Ovary (tissue), 9 donors: ENCODE data around the gene GPR150. TPM values are rescaled to one million over a fixed set of nuclear protein-coding genes. Genes with fewer than 3 reads are reported as not detected.

Experiments used
- DNase-seq, 5 donors: peaks; one replicate each; pipeline ENCODE4 v3.0.0-alpha.2; 2019 to 2020
- H3K27ac ChIP-seq, 2 donors: fragments of 200-600 bp; one replicate each; pipeline versions ENCODE4 v1.5.1 to v1.8.0; 2019 to 2022
- H3K27me3 ChIP-seq: fragments of 200-600 bp; one replicate; pipeline ENCODE4 v1.8.0; 2022
- H3K36me3 ChIP-seq: fragments of 200-600 bp; sonication (generic); one replicate; pipeline ENCODE4 v1.5.1; 2019
- H3K4me1 ChIP-seq: one replicate; pipeline ENCODE4 v1.8.1; 2013; ENCODE audit warnings: mild to moderate bottlenecking, moderate library complexity; ENCODE audit not compliant: insufficient read depth
- H3K4me3 ChIP-seq: fragments of 200-600 bp; sonication (generic); one replicate; pipeline ENCODE4 v1.5.1; 2017
- H3K9me3 ChIP-seq, 2 donors: fragments of 200-600 bp in 1 of 2; sonication (generic) in 1 of 2; one replicate each; pipeline versions ENCODE4 v1.5.1 to v1.8.1; 2013 to 2019; ENCODE audit warnings: mild to moderate bottlenecking in 1 of 2, moderate library complexity in 1 of 2
- EP300 ChIP-seq: sonication (generic); formaldehyde crosslinking; IDR thresholded peaks from one replicate; pipeline ENCODE4 v1.6.1; 2017; ENCODE audit warnings: antibody characterized with exemption
- POLR2A ChIP-seq: fragments of 450-650 bp; IDR thresholded peaks from one replicate; pipeline ENCODE4 v1.6.1; 2017; ENCODE audit warnings: antibody characterized with exemption, mild to moderate bottlenecking, moderate library complexity
- WGBS, 3 donors: extraction: QIAGEN DNeasy Blood & Tissue Kit in 1 of 3; methylation state at CpG; one replicate each; pipeline versions ENCODE4 v1.1.5 to v1.1.7; 2013 to 2017; 5-methylcytosine and 5-hydroxymethylcytosine counted together
- intact Hi-C, 4 donors: fragments of 100-400 bp; cut with DNase I; formaldehyde crosslinking; loops; one replicate each; pipeline versions ENCODE4 v1.11.0 to v1.15.1; 2022 to 2023
- polyA plus RNA-seq, 2 donors: library from polyadenylated mRNA; stranded (reverse); fragments of 200-250 nt in 1 of 2; fragments of 350-450 nt in 1 of 2; fragmentation: Illumina TruSeq in 1 of 2; extraction: RNeasy Lipid Tissue Mini Kit (QIAGEN cat#74804) in 1 of 2; gene quantifications; one replicate each; pipeline ENCODE4 v1.2.3, GENCODE V29; 2013 to 2014
- total RNA-seq, 7 donors: library from RNA; depleted of rRNA in 2 of 7; stranded (reverse); fragments of >200 nt in 2 of 7; fragmentation: NEBNext Ultra II Directional in 3 of 7; extraction: Animal tissue kit (Norgen Biotek cat#: 25700) in 3 of 7; gene quantifications; one replicate each; pipeline versions ENCODE4 v1.1.0 to v1.2.4, GENCODE V29; 2016 to 2023
- TF ChIP-seq, protein P1 (sequence below), 3 donors: fragments of 450-650 bp in 2 of 3; fragments of 200-600 bp in 1 of 3; IDR thresholded peaks; one replicate each; pipeline versions ENCODE4 v1.5.1 to v1.8.0; 2016 to 2022; ENCODE audit warnings: antibody characterized with exemption in 3 of 3, mild to moderate bottlenecking in 1 of 3
- donor health status: DM: no; HTN: no; CAD: no; lungs with moderate emphysema.
- donor health status: DM: no; HTN: no; CAD: no.
- donor health status: Bipolar disorder and iron deficiency.
- donor health status: DM: yes; HTN: yes; CAD: no.
- donor health status: DM: no; HTN: no; CAD: no.
- donor health status: DM: yes; HTN: yes; CAD: no.

Gene GPR150
- total and polyA plus RNA-seq, 9 donors, result 0.05 to 0.50 (median 0.10) TPM; not detected in 4

DNA sequence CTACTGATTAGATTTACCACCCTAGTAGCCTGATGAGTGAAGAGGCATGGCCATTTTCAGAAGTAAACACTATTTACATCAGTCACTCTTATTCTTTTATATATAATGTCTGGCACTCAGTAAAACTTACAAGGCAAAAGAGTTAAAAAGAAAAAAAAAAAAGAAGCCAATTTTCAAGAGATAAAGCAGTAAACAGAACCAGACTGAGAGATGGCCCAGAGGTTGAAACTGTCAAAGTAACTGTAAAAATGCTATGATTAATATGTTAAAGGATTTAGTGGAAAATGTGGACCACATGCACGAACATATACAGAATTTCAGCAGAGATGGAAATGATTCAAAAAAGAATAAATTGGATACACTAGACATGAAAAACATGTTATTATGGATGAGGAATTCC lies 6.4 kb upstream of the GPR150 start:
- Histone ChIP-seq H3K27ac (no peak overlapping the region), H3K36me3 (no peaks in the 10 kb centered on the region), H3K27me3 (no peaks in the 10 kb centered on the region), H3K4me3 (no peak overlapping the region), H3K4me1 (no peaks in the 10 kb centered on the region), H3K9me3 (no peaks in the 10 kb centered on the region)
- 91 to 93% (median 92%) methylated on average over 1 of the region's 1 CpG for whole genome bisulfite sequencing, 3 donors
- DNase-seq, result no peak
- TF ChIP-seq EP300 (no peak), POLR2A (no peak)
- TF ChIP-seq, protein P1, sequence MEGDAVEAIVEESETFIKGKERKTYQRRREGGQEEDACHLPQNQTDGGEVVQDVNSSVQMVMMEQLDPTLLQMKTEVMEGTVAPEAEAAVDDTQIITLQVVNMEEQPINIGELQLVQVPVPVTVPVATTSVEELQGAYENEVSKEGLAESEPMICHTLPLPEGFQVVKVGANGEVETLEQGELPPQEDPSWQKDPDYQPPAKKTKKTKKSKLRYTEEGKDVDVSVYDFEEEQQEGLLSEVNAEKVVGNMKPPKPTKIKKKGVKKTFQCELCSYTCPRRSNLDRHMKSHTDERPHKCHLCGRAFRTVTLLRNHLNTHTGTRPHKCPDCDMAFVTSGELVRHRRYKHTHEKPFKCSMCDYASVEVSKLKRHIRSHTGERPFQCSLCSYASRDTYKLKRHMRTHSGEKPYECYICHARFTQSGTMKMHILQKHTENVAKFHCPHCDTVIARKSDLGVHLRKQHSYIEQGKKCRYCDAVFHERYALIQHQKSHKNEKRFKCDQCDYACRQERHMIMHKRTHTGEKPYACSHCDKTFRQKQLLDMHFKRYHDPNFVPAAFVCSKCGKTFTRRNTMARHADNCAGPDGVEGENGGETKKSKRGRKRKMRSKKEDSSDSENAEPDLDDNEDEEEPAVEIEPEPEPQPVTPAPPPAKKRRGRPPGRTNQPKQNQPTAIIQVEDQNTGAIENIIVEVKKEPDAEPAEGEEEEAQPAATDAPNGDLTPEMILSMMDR (IDR thresholded peaks at IDR 0.05), result no peak
- intact Hi-C loops, result no loop called here

DNA sequence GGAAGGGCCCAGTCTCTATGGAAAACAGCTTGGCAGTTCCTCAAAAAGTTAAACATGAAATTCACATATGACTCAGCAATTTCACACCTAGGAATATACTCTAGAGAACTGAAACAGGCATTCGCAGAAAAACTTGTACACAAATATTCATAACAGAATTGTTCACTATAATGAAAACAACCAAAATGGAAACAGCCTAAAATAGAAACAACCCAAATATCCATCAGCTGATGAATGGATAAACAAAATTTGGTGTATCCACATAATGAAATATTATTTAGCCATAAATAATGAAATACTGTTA lies 4.8 kb upstream of the GPR150 start:
- Histone ChIP-seq H3K27me3 (no peaks in the 10 kb centered on the region), H3K9me3 (no peaks in the 10 kb centered on the region), H3K27ac (no peak overlapping the region), H3K4me3 (no peak overlapping the region), H3K4me1 (peaks cover 4% of the 10 kb centered on the region), H3K36me3 (no peaks in the 10 kb centered on the region)
- intact Hi-C loops, result no loop called here
- TF ChIP-seq, protein P1 (IDR thresholded peaks at IDR 0.05), result no peak
- TF ChIP-seq POLR2A (no peak), EP300 (no peak)
- 88 to 90% (median 88%) methylated on average over 1 of the region's 1 CpG for WGBS, 3 donors
- DNase-seq, result no peak

DNA sequence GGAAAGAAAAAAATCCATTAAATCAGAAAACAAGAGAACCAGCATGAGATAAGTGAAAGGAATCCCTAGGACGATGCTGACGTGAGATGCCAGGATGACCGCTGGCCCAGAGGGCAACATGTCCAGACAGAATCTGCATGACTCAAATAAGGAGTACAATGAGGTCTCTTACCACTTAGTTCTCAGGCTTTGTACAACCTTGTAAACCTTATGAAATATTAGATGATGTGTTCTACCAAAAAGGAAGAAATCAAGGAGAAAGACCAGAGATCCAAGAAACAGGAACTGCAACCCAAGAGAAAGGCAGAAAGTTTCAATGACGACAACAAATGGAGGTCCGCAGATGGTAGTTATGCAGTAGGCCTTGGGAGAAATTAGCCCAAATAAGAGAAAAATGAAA lies 2.8 kb upstream of the GPR150 start:
- H3K4me1 ChIP-seq, result peaks cover 8% of the 10 kb centered on the region
- no peaks in the 10 kb centered on the region for H3K36me3 ChIP-seq
- H3K27me3 ChIP-seq, result no peaks in the 10 kb centered on the region
- no peaks in the 10 kb centered on the region for H3K9me3 ChIP-seq
- WGBS, 3 donors, result 75 to 94% (median 75%) methylated on average over 5 of the region's 5 CpGs
- TF ChIP-seq POLR2A, result no peak
- TF ChIP-seq, protein P1 (IDR thresholded peaks at IDR 0.05), result no peak
- no peak for TF ChIP-seq EP300
- intact Hi-C loops, result no loop called here
- no peak overlapping the region for H3K27ac ChIP-seq
- no peak for DNase-seq
- no peak overlapping the region for H3K4me3 ChIP-seq

DNA sequence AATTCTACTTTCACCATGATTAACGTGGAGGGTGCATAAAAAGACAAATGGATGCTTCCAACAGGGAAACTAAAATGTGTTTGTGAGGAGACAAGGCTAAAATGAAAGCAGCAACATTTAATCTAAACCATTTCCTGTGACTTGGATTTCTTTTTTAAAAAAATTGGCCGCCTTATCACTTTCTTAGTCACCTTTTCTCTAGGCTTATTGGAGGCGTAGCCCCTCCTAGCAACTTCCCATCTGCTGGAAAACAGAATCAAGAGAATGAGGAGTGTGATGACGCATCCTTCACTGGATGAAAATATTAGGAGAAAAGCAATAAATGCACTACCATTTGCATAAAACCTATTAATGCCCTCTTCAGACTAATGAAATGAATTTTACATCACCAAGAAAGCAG lies 791 bp upstream of the GPR150 start:
- TF ChIP-seq, protein P1 (IDR thresholded peaks at IDR 0.05), result no peak
- no peak for TF ChIP-seq EP300
- TF ChIP-seq POLR2A, result no peak
- 83 to 87% (median 84%) methylated on average over 4 of the region's 4 CpGs for WGBS, 3 donors

More for the DNA sequence above, 791 bp upstream of the GPR150 start:
- H3K36me3 ChIP-seq, result no peaks in the 10 kb centered on the region
- H3K27ac ChIP-seq, result no peak overlapping the region
- H3K4me3 ChIP-seq, result no peak overlapping the region
- H3K9me3 ChIP-seq, result no peaks in the 10 kb centered on the region
- H3K4me1 ChIP-seq, result peaks cover 8% of the 10 kb centered on the region
- no peak for DNase-seq
- intact Hi-C loops, result no loop called here
- no peaks in the 10 kb centered on the region for H3K27me3 ChIP-seq
